UCSD-AML1 (cell line): ENCODE measurements around the gene ATG14.
"Not testable (repeated sequence)": the region's sequence is repeated elsewhere in the genome, so short reads cannot be mapped to it uniquely, and the experiment has no call there.

ENCODE experiments used
- DNase-seq: peaks from one replicate; lab custom pipeline; 2025; ENCODE audit not compliant: unreplicated experiment; lab: John Stamatoyannopoulos, UW

ATG14 gene

GRCh38 chr14:55387121-55387520 is 24.5 kb downstream of the ATG14 start:
- no peak for DNase-seq

DNA sequence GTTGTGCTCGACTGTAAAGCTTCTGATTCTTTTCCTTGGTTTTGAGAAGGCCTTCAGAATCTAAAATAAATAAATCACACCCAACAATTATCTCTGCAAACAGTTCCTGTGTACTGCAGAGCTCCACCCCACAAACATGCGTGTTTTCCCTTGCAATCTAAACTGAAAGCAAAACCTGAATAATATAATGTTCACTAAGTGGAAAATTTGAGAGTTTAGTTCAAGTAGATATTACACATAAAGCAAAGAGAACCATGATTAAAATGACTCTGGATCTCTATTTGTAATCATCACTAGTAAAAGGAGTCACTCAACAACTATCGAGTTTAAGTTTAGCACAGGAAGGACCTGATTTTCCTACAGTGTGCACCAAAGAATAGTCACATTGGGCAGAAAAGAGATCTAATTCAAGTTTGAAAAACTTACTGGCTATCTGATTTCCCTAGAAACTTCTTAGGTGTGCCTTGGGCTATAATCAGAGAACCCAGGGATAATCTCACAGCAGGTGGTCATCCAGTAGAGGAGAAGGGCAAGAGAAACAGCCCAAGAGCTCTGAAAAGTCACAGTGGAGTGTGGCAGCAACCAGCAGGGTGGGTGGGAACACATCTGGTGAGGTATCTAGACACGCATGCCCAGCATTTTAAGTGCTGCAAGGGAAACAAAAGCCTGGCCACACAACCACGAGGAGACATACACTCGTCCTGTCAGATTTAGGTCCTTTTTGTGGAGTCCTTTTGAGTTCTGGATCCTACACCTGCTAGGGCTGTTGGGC is 25.4 kb downstream of the ATG14 start:
- DNase-seq, result no peak

GRCh38 chr14:55384536-55384935 is 27.1 kb downstream of the ATG14 start:
- DNase-seq, result no peak

- DNase-seq, result peak; percentile 29
These were observed 28.0 kb downstream of the ATG14 start for GRCh38 chr14:55383541-55384140.

- DNase-seq, result not testable (repeated sequence)
These were observed 28.6 kb downstream of the ATG14 start for GRCh38 chr14:55383056-55383466.

GRCh38 chr14:55382483-55382882 is 29.1 kb downstream of the ATG14 start:
- no peak for DNase-seq

- no peak for DNase-seq
These were observed 30.1 kb downstream of the ATG14 start for GRCh38 chr14:55381561-55381960.

- DNase-seq, result no peak
These were observed 30.6 kb downstream of the ATG14 start for GRCh38 chr14:55381040-55381439.

DNA sequence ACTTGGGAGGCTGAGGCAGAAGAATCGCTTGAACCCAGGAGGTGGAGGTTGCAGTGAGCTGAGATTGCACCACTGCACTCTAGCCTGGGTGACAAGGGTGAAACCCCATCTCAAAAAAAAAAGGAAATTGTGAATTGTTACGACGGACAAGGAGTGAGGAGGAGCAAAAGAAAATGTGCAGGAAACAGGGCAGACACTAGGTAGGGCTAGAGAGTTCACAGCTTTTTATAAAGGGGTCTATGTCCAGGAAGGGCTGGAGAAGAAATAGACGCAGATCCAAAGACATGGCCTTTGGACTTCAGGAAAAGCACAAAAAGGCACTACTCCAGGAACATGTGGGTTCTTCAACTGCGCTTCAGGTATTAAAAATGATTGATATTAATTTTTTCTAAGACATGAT is 34.4 kb downstream of the ATG14 start:
- no peak for DNase-seq

DNA sequence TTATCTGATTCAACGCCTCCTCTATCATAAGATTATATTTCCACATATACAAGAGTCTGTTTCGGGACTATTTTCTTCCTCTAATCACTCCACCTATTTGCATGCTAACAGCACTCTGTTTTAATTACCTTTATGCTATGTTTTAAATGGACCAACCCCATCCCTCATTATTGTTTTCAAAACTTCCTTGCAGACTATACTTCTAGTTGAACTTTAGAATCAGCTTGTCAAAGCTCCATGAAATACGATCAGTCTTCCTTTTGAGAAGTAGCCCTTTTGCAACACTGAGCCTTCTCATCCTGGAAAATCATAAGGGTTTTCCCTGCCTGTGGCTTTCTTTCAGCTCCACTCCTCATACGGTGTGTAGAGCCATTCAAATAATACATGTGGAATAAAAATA is 36.9 kb downstream of the ATG14 start:
- no peak for DNase-seq

DNA sequence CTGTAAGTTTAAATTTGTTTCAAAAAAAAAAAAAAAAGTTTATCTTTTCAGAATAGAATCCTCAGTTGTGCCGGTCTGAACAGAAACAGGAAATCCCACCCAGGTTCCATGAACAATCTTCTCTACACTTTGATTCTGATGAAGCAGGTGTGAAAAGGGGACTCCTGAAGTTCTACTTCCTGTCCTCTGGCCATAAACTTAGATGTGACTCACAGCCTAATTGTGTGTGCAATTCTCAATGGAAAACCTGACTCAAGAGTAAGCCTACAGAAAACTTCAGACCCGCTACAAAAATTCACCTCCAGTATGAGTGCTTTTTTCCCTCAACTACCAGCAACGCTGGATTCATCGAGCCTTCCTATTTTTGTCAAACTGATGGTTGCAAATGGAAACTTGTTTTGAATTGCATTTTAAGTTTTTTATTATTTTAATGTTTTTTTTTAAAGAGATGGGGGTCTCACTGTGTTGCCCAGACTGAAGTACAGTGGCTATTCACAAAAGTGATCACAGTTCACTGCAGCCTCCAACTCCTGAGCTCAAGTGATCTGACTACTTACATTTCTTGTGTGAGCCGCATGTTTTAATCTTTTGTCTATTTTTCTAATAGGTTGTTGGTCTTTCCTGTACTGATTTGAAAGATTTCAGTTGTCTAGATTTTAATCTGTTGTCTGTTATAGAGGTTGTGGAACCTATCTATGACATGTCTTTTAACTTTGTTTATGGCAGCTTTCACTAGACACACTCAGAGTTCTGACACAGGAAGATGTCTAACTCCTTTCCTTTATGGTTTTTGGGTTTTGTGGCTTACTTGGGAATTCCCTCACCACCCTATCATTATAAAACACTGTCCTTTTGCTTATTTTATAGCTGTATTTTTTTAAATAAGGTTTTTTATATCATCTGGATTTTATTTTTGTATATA is 37.6 kb downstream of the ATG14 start:
- DNase-seq, result no peak

- no peak for DNase-seq
These were observed 38.8 kb downstream of the ATG14 start for GRCh38 chr14:55372825-55373224.

GRCh38 chr14:55372423-55372822 is 39.2 kb downstream of the ATG14 start:
- no peak for DNase-seq

GRCh38 chr14:55370883-55371455 is 40.7 kb downstream of the ATG14 start:
- DNase-seq, result no peak

GRCh38 chr14:55366271-55366670 is 45.4 kb downstream of the ATG14 start:
- DNase-seq, result no peak

DNA sequence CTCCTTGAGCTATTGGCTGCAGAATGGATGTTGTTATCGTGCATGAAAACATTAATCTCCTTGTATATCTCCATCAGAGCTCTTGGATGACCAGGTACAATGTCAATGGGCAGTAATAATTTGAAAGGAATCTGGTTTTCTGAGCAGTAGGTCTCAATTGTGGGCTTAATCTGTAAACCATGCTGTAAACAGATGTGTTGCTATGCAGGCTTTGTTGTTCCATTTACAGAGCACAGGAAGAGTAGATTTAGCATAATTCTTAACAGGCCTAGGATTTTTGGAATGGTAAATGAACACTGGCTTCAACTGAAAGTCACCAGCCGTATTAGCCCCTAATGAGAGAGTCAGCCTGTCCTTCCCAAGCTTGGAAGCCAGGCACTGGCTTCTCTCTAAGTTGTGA is 50.4 kb downstream of the ATG14 start:
- no peak for DNase-seq

- DNase-seq, result no peak
These were observed 52.3 kb downstream of the ATG14 start for GRCh38 chr14:55359307-55359706.

GRCh38 chr14:55356913-55357312 is 54.7 kb downstream of the ATG14 start:
- no peak for DNase-seq

GRCh38 chr14:55355922-55356321 is 55.7 kb downstream of the ATG14 start:
- no peak for DNase-seq

DNA sequence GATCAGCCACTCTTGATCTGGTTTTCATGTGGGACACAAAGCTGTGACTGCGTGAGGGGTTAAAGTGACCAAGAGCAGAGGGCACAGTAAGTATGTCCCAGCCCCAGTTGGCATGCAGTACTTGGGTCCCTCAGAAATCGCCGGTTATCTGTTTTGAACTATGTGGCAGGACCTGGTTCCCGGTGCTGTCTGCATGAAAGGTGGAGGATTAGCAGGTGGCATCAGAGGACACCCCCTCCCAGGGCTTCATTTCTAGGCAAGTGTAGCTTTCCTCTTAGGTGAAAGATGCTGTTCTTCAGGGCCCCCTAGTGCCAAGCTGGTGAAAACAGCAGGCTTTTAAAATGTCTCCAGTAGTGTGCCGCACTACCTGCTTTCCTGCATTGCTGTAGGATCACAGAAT is 57.1 kb downstream of the ATG14 start:
- DNase-seq, result peak; percentile 41

GRCh38 chr14:55353686-55354467 is 57.8 kb downstream of the ATG14 start:
- no peak for DNase-seq
